ENCODE results near the gene GINS3.
"Not testable (repeated sequence)": the region's sequence is repeated elsewhere in the genome, so short reads cannot be mapped to it uniquely, and the experiment has no call there.

The GINS3 gene

DNA sequence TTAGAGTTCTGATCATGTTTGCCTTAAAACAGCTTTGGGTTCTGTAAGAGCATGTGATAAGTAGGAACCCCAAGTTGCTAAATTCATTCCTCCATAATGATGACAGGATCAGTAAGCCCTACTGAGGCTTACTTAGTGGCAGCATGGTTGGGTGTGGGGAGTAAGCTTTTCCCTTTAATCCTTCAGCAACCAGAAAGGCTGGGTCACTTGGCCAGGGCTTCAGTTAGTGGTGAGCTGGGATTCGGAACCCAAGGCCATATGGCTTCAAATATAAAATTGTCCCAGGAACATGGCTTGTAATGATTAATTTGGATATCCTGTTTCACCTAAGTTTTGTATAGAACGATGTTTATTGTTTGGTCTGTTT lies 850 bp downstream of the GINS3 start:
- DNase-seq = no peak

DNA sequence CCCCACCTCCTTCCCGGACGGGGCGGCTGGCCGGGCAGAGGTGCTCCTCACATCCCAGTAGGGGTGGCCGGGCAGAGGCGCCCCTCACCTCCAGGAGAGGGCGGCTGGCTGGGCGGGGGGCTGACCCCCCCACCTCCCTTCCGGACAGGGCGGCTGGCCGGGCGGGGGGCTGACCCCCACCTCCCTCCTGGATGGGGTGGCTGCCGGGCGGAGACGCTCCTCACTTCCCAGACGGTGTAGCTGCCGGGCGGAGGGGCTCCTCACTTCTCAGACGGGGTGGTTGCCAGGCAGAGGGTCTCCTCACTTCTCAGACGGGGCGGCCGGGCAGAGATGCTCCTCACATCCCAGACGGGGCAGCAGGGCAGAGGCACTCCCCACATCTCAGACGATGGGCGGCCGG lies 4.6 kb downstream of the GINS3 start:
- not testable (repeated sequence) for DNase-seq

DNA sequence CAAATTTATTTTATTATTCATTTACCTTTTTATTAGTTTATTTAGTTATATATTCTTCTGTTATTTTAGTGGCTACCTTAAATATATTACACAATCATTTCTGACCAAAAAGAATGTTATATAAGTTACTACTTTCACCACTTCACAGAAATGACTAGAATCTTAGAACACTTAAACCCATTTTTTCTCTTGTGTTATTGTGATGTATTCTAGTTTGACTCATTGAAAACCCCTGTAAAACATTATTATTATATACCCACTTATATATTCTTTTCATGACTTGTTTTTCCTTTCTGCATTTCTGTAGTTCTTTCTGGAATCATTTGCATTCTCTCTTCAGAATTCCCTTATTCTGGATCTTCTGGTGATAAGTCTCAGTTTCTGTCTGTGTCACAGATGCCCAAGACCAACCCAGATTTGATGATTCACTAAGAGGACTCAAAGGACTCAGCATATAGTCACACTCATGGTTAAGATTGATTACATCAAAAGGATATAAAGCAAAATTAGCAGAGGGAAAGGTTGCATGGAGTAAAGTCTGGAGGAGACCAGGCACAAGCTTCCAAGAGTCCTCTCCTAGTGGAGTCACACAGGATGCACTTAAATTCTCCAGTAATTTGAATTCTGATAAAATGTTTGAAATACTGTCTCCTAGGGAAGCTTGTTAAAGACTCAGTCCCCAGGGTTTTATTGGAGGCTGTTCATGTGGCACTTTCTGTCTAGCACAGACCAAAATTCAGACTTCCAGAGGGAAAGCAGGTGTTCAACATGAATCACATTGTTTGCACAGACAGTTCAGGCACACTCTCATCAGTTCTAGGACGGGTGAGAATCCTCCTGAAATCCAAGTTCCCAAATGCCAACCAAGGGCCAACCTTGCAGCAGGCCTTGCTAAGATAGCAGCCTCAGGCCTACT lies 7.7 kb downstream of the GINS3 start:
- no peak for DNase-seq

DNA sequence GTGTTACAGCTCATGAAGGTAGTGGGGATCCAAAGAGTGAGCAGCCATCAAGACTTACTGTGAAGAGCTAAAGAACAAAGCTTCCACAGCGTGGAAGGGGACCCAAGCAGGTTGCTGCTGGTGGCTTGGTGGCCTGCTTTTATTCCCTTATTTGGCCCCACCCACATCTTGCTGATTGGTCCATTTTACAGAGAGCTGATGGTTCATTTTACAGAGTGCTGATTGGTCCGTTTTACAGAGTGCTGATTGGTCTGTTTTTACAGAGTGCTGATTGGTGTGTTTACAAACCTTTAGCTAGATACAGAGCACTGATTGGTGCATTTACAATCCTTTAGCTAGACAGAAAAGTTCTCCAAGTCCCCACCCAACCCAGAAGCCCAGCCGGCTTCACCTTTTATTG lies 9.0 kb downstream of the GINS3 start:
- not testable (repeated sequence) for DNase-seq

DNA sequence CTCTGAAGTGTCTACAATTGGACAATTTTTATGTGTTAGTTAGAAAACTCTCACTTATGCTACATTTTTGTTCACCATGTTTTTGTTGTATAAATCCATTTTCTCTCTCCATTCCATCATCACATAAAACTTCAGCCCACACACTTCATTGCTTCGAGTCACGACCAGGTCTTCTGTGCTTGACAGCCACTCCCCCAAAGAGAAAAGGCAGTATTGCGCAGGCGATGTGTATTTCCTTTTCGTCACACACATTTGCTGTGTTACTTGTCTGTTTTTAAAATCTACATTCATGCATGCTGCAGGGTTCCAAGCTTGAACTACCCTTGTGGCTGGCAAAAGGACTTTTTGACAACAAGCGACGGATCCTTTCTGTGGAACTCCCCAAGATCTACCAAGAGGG lies 10.5 kb downstream of the GINS3 start:
- no peak for DNase-seq

DNA sequence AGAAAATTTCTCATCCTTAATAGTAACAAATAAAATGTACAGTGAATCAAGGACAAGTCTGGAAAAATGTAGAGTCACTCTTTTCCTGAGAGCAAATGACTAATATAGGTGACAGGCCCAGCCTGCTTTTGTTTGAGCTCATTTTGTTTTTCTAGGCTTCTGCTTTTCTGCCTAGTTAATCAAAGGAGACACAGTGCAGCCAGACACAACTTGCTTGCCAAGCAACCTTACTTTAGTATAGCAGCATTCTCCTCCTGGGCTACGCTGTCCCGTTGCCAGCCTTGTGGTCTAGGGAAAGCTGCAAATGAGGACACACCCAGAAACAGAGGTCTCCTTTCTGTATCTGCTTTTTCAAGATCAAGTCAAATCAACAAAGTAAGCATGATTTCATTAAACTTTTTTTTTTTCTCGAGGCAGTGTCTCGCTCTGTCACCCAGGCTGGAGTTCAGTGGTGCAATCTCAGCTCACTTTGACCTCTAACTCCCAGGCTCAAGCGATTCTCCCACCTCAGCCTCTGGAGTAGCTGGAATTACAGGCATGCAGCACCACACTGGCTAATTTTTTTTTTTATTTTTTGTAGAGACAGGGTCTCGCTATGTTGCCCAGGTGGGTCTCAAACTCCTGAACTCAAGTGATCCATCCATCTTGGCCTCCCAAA lies 17.2 kb downstream of the GINS3 start:
- no peak for DNase-seq

DNA sequence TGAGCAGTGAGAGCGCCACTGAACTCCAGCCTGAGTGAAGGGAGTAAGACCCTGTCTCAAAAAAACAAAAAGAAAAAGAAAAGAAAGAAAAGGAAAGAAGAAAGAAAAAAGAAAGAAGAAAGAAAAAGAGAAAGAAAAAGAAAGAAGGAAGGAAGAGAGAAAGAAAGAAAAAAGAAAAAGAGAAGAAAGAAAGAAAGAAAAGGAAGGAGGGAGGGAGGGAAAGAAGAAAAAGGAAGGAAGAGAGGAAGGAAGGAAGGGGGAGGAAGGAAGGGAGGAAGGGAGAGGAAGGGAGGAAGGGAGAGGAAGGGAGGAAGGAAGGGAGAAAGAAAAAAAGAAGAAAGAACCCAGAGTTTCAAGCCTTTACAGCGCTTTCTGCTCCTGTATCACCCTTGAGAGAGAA lies 19.1 kb downstream of the GINS3 start:
- DNase-seq = no peak

DNA sequence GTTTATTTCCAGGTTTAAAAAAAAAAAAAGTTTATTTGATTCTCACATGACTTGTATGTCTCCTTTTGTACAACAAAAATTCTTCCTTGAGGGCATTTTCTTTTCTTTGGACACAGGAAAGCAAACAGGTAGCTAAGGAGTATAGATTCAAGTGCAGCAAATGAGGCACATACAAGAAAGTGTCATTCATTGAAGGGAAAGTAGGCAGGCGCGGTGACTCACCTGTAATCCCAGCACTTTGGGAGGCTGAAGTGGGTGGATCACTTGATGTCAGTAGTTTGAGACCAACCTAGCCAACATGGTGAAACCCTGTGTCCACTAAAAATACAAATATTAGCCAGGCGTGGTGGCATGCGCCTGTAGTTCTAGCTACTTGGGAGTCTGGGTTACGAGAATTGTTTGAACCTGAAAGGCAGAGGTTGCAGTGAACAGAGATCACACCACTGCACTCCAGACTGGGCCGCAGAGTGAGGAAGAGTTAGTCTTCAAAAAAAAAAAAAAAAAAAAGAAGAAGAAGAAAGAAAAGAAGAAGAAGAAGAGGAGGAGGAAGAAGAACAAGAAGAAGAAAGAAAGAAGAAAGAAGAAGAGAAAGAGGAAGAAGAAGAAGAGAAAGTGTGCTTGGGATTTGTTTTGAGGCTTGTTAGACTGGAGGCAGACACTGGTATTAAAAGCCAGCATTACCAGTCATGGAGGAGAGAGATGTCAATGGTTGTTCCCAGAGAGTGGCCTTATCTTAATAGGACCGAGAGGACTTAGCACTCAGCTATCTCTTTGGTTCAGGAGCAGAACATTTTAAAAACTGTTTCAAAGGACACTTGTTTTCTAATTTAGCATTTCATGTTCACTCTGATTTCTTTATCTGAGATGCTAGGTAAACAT lies 19.7 kb downstream of the GINS3 start:
- no peak for DNase-seq

DNA sequence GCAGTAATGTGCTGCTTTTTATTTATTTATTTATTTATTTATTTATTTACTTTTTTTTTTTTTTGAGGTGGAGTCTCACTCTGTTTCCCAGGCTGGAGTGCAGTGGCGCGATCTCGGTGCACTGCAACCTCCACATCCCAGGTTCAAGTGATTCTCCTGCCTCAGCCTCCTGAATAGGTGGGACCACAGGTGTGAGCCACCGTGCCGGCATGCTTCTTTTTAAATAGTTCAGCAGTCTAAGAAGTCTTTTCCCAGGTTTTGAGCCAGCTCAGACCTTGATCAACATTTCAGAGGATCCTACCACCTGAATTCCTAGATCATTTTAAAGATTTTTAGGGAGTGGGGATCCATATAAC lies 20.3 kb downstream of the GINS3 start:
- DNase-seq = not testable (repeated sequence)

DNA sequence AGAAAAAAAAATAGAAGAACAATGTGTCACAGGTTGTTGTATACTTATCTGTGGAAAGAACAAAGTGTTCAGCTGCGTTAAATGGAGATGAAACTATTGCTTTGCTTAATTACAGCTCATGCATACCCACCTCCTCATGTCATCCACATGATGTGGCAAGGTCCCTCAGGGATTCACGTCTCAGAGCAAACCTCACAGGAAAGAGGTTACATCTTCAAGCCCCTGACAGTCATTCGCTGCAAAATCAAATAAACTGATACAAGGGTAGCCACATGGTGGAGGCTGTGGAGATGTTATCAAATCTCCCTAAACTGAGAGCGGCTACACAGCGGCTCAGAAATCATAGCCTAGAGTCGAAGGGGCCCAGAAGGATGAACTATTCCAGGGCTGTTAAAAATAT lies 21.1 kb downstream of the GINS3 start:
- no peak for DNase-seq

DNA sequence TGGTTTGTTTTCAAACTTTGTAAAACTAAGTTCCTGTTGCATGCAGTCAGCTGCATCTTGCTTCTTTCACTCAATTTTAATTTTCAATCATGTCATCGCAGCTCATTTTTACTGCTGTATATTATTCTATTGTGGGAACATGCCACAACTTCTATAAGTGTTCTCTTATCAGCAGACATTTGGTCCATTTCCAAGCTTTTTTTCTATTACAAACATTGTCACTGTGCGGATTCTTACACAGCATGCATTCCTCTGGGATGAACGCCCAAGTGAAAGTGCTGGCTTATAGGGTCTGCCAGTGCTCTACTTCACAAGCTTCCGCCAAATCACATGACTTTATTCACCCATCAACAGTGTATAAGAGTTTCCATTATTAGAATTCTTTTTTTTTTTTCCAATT lies 22.7 kb downstream of the GINS3 start:
- DNase-seq = no peak

DNA sequence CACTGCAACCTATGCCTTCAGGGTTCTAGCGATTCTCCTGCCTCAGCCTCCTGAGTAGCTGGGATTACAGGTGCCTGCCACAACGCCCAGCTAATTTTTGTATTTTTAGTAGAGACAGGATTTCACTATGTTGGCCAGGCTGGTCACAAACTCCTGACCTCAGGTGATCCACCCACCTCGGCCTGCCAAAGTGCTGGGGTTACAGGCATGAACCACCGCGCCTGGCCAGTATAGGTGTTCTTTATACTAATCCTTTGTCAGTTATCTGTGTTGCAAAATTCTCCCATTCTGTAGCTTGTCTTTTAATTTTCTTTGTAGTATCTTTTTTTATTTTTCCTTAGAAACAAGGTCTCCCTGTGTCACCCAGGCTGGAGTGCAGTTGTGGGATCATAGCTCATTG lies 23.7 kb downstream of the GINS3 start:
- DNase-seq = not testable (repeated sequence)

DNA sequence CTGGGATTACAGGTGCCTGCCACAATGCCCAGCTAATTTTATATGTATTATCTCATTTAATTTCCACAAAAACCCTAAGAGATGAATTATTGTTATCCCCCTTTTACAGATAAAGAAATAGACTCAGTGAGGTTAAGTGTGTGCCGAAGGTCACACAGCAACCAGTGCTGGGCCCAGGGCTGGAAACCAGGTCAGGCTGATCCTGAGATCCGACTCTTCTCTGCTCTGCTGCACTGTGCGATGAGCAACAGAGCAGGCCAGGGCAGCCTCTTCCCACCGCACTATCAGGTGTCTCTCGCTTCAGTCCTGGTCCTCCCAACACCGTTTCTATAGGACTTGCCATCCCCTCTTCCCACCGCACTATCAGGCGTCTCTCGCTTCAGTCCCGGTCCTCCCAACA lies 24.8 kb downstream of the GINS3 start:
- no peak for DNase-seq

DNA sequence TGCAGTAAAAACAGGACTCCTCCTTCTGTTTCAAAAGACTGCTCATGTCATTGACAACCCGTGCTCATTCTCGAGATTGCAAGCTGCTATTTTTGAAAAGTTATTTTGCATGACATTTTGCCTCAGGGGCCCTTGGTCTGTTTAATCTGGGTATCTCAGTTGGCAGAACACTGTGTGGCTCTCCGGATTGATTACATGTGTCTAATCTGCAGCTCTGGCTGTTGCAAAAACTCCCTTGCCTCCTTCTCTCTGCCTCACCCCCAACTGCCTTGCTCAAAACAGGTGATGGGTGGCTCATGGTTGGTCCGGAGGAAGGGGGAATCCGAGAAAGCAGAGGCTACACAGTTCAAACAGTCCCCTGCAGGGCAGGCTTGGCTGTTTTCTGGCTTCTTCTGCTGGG lies 25.3 kb downstream of the GINS3 start:
- DNase-seq = no peak

DNA sequence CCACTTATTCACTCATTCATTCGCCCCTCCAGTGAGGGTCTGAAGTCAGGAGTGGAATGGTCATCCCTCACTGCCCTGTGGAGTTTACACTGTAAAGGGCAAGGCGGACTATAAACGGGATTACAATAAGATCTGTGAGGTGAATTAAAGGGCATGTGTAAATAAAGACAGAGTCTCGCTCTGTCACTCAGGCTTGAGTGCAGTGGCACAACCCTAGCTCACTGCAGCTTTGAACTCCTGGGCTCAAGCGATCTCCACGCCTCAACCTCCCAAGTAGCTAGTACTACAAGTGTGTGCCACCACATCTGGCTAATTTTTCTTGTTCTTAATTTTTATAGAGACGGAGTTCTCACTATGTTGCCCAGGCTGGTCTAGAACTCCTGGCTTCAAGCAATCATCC lies 25.8 kb downstream of the GINS3 start:
- no peak for DNase-seq

DNA sequence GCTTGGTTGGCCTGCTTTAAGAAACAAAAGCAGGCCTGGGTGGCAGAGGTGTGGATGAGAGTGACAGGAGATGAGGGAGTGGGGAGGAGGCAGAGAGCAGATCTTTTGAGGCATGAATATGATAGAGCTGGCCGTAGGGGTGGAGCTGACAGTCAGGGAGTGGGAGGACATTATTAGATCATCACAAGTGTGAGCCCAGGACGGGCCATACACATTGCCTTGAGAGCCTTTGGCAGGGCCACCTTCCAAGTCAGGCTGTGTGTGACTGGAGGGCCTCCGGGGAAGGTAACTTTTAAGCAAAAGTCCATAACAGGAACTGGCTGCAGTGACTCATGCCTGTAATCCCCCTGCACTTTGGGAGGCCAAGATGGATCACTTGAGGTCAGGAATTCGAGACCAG lies 26.3 kb downstream of the GINS3 start:
- no peak for DNase-seq

DNA sequence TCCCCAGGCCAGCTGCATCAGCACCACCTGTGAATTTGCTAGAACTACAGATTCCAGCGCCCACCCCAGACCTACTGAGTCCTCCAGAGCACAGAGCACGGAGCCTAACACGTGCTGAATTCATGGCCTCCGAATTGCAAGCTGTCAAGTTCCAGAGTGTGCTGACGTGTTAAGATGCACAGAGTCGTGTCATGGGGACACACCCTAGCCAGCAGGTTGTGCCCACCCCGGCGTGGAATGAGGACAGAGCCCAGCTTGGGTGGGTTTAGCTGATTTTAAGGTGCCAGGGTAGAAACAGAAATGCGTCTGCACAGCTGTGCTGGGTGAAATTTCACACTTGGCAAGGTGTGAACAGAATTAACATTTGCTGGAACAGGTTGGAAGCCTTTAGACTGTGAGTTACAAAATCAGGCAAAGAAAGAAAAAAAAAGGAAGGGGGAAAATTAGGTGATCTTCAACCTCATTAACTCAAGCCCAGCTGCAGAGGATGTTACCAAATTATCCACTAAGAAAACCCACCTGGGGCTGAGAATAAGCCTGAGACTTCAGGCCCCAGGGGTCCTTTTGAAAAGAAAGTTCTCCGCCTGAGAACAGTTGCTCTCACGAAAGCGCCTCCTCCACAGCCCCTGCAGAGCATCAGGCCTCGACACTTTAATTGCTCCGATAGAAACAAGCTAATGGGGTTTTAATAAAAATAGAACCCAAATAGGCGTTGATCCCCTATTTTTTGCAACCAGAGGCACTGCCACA lies 27.1 kb downstream of the GINS3 start:
- no peak for DNase-seq

DNA sequence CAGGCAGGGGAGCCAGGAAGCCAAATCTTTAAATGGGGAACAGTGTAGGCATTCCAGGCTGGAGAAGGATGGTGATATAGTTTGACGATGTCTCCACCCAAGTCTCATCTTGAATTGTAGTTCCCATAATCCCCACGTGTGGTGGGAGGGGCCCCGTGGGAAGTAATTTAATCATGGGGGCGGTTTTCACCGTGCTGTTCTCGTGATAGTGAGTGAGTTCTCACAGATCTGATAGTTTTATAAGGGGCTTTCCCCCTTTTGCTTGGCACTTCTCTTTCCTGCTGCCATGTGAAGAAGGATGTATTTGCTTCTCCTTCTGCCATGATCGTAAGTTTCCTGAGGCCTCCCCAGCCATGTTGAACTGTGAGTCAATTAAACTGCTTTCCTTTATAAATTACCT lies 28.8 kb downstream of the GINS3 start:
- DNase-seq = no peak

DNA sequence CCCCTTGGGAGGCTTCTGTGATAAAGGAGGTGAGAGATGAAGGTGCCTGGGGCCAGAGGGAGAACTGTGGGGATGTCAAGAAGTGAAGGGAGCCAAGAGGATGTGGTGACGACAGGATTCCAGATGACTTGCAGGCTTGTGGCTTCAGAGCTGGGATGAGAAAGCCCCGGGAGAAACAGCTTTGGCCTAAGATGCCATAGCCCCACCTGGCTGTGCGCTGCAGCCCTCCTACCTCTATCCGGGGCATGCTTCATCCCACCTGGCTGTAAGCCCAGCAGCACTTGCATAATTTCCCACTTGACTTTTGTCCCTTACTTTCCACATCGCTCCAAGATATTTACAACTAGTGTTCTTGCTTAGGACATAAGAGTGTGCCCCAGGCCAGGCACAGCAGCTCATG lies 29.3 kb downstream of the GINS3 start:
- DNase-seq = no peak

DNA sequence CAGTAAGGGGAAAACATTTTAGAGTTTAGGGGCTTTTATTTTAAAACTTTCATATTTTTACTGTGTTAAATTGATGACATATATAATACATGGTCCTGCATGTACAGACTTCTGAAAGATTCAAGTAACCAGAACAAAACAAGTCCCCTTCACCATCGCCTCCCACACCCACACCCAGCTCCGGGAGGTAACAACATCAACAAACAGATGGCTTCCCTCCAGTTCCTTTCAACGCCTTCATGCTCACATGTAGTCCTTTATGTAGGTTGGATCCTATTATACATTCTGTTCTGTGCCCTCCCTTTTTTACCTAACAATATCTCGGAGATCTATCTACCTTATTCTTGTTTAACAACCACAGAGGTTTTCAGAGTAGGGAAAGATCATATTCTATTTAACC lies 30.5 kb downstream of the GINS3 start:
- no peak for DNase-seq

DNA sequence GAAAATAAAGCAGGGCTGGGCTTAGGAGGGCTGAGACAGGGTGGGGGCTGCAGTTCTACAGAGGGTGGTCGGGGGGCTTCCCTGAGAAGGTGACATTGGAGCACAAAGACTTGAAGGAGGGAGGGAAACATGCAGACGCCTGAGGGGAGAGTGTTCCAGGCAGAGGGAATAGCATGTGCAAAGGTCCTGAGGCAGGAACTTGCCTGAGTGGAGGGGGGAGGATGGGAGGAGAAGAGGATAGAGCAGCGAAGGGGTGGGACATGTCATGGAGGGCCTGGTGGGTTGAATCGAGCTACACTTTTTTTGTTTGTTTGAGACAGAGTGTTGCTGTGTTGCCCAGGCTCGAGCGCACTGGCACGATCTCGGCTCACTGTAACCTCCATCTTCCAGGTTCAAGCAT lies 33.0 kb downstream of the GINS3 start:
- DNase-seq = no peak

DNA sequence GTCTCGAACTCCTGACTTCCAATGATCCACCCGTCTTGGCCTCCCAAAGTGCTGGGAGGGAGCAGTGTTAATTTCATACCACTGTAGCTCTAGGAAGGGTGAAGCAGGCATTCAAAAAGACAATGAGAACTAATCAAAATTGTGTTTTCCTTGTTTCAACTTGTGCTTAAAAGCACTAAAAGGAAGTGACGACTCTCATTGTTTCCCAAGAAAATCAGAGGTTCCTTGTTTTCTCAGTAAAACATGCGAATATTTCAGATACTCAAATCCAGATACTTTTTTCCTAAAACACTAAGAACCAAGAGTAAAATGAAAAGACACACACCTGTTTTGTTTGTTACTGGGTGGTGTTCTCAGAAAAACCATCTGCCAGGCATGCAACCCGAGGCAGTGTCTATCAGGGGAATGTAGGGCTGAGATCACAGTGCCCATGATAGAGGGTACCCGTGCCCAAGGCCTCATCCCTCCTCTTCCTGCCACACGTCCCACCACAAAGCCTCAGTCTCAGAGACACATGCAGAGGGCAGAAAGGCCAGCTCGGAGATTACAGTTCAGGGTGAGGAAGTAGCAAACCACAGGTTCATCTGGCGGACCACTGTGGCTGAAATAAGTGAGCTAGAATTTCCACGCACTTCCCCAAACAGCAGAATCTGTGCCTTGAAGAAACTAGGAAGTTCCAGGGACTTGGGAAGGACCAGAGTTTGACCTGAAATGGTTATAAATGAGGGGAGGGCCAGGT lies 33.7 kb downstream of the GINS3 start:
- DNase-seq = peak; percentile 70
